22Rv1 (cell line): ENCODE data around the gene GSTO1.

Source experiments
- ZFX ChIP-seq: fragments of 450-650 bp; IDR thresholded peaks from 2 replicates; pipeline ENCODE4 v1.6.1; 2017; ENCODE audit warnings: antibody characterized with exemption, borderline replicate concordance
- TF ChIP-seq, protein P1 (sequence below): fragments of 450-650 bp; IDR thresholded peaks from 2 replicates; pipeline ENCODE4 v1.5.1; 2017; ENCODE audit warnings: mild to moderate bottlenecking

DNA sequence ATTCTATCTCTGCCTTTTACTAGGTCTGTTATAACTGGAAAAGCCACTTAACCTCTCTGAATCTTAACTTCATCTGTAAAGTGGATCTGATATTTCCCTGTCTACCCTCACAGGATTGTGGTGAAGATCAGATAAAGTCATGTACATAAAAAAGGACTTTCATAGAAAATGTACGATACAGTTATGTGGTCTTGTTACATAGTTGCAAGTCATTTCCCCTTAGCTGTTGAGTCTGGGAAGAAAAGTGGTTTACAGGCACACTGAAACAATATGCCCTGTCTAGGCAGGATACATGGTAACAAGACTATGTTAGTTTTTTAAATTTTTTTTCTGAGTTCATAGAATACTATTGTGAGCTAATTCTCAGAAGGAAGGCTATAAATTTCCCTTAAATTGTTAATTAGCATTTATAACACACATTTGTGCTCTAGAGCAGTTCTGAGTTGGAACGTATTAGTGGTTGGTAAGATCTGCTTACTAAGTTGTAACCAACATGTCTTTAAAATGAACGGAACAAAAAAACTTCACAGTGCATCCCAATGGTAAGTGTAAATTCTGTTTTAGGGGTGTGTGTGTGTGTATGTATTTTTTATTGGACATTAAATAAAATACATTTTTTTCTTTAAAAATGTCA is 7.1 kb upstream of the GSTO1 start:
- TF ChIP-seq, protein P1, sequence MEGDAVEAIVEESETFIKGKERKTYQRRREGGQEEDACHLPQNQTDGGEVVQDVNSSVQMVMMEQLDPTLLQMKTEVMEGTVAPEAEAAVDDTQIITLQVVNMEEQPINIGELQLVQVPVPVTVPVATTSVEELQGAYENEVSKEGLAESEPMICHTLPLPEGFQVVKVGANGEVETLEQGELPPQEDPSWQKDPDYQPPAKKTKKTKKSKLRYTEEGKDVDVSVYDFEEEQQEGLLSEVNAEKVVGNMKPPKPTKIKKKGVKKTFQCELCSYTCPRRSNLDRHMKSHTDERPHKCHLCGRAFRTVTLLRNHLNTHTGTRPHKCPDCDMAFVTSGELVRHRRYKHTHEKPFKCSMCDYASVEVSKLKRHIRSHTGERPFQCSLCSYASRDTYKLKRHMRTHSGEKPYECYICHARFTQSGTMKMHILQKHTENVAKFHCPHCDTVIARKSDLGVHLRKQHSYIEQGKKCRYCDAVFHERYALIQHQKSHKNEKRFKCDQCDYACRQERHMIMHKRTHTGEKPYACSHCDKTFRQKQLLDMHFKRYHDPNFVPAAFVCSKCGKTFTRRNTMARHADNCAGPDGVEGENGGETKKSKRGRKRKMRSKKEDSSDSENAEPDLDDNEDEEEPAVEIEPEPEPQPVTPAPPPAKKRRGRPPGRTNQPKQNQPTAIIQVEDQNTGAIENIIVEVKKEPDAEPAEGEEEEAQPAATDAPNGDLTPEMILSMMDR: no peak
- TF ChIP-seq ZFX: no peak
